ENCODE data around the gene RABEP1.
"Not testable (repeated sequence)": the region's sequence is repeated elsewhere in the genome, so short reads cannot be mapped to it uniquely, and the experiment has no call there.

Gene RABEP1, protein sequence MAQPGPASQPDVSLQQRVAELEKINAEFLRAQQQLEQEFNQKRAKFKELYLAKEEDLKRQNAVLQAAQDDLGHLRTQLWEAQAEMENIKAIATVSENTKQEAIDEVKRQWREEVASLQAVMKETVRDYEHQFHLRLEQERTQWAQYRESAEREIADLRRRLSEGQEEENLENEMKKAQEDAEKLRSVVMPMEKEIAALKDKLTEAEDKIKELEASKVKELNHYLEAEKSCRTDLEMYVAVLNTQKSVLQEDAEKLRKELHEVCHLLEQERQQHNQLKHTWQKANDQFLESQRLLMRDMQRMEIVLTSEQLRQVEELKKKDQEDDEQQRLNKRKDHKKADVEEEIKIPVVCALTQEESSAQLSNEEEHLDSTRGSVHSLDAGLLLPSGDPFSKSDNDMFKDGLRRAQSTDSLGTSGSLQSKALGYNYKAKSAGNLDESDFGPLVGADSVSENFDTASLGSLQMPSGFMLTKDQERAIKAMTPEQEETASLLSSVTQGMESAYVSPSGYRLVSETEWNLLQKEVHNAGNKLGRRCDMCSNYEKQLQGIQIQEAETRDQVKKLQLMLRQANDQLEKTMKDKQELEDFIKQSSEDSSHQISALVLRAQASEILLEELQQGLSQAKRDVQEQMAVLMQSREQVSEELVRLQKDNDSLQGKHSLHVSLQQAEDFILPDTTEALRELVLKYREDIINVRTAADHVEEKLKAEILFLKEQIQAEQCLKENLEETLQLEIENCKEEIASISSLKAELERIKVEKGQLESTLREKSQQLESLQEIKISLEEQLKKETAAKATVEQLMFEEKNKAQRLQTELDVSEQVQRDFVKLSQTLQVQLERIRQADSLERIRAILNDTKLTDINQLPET

DNA sequence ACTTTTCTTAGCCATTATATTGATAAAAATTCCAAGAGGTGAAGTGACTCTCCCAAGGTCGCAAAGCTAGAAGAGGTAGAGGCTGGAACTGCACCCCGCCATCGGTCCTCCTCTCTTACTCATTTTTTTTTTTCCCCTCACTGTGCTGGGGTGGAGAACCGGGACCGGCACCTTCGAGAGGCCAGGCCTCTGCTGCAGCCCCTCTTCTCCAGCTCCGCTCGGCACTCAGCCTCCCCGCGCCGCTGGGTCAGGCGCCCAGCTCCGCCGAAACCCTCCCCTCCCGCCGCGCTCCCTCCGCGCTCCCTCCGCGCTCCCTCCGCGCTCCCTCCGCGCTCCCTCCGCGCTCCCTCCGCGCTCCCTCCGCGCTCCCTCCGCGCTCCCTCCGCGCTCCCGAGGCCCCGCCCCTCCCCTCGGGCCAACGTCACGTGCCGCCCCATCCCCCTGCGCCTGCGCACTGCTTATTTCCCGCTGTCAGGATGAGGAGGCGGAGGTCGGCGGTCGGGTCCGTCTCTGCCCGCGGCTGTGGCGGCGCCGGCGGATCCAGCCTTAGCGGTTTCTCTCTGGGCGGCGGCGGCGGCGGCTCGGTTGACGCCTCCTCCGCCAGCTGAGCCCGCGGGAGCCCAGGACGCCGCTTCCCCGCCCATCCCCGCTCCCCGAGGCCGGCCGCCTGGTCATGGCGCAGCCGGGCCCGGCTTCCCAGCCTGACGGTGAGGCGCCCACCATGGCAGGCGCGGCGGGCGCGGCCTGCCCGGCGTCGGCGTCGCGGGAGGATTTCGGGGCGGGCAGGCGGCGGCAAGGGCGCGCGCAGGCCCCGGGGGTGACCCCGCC, at the start of gene RABEP1:
Gene RABEP1, plus strand, starts transcription at position 471 of the 828 bp plus-strand sequence. Its CDS starts 203 bp downstream, at position 674.
- DNase-seq (ENCODE audit: low spot score) = peak; percentile 81

DNA sequence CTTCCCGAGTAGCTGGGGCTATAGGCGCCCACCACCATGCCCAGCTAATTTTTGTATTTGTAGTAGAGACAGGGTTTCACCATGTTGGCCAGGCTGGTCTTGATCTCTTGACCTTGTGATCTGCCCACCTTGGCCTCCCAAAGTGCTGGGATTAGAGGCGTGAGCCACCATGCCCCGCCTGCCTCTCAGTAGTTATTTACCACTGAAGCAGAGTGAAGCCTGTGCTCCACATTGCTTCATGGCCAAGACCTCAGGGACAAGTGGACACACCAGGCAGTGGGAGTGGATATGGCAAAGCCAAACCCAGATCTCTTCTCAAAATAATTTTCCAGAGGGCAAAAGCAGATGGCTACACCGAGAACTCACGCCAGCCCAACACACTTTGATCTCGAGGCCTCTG, 48.6 kb upstream of the RABEP1 start:
- DNase-seq (ENCODE audit: low spot score) = not testable (repeated sequence)

DNA sequence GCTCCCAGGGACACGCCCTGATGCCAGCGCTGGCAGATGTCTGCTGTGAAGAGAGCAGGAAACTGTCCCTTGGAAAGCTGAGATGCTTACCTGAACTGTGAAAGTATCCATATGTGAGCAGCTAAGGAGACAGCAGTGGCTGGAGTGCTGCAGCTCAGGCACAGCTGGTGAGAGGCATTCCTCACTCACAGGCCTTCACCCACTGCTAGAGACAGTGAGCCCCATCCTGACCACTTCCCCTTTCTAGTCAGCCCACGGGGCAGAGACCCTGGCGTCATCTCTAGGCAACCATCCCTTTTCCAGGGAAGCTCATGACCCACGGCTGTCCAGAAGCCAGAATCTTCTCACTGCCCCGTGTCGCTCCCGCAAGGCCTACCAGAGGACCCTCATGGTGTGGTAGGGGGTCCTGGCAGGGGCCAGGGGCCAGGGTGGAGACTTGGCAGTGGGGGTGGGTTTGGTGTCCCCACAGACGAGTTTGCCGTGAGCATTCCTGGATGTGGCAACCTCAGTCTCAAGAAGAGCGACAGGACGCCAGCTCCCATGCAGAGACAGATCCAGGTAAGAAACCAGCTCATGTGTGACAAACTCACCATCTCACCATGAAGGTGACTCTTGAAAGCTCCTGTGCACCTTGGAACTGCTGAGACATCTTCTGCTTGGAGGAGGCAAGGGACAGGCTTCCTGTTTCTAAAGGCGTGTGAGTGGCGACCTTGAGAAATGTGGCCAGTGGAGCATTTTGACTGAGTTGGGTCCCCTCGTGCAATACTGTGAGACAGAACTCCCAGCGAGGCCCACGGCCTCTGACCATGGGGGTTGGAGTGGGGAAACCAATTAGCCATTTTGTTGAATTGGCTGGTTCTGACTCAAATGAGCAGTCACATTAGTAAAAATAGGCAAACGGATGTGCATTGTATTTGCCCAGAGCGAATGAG, 47.2 kb upstream of the RABEP1 start, which contains the start of gene SCIMP:
Gene SCIMP, minus strand, starts transcription at position 216 of the 932 bp plus-strand sequence. Its CDS starts 105 bp downstream, at position 111.
- no peak for DNase-seq (ENCODE audit: low spot score)

DNA sequence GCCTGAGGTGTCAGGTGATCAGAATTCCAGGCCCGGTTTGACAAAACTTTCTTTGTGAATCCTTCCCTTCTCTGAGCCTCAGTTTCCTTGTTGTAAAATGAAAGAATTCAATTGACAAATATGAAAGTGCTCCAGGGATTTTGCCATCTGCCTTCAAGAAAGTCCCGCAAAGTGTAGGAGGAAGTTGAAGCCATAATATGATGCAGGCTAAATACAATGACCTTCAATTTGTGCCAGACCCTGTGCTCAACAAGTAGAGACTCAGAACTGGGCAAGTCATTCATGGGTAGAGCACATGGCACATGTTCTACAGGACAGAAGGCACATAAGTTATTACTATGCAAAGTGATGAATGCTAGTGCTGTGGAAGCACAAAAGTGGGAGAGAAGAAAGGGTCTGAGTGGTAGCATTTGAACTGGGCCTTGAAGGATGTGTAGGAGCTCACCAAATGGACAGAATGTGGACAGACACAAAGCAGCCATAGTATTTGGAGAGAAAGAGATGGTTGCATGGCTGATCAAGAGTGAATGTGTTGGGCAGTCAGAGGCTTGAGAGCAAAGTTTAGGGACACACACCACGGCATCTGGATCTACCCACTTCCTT, 45.0 kb upstream of the RABEP1 start:
- DNase-seq (ENCODE audit: low spot score) = no peak

DNA sequence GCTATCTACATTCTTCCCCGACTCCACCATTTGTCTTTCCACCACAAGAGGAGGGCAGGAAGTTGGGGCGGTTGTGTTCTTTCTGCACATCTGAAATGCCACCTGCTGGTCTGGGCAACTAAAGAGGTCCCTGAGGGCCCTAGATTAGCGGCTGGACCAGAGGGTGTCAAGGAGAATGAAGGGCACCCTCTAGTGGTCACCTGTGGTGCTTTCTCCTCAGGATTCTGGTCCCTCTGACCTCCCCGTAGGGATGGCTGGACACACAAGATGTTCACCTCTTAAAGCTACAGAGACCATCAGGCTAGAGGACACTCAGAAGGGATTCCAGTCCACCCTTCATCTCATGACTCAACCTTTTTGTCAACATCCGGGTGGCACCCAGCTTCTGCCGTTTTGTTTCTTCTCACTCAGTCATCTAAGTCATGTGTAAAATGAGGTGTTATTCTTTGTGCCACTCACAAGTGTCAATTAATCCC, 44.5 kb upstream of the RABEP1 start:
- DNase-seq (ENCODE audit: low spot score) = no peak

DNA sequence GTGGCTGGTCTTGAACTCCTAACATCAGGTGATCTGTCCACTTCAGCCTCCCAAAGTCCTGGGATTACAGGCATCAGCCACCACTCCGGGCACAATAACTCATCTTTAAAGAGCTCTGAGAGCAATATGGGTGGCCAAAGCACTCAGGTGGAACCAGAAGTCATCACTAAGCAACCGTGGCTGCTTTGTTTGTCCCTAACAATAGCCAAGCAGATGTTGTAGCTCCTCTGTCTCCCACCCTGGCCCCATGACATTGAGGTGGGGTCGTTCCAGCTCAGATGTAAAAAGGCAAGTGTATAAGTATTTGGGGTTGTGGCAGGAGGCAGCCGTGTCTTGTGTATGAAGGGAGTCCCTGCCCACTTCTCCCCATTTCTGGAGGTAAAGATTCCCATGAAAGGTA, 43.8 kb upstream of the RABEP1 start:
- DNase-seq (ENCODE audit: low spot score) = no peak

DNA sequence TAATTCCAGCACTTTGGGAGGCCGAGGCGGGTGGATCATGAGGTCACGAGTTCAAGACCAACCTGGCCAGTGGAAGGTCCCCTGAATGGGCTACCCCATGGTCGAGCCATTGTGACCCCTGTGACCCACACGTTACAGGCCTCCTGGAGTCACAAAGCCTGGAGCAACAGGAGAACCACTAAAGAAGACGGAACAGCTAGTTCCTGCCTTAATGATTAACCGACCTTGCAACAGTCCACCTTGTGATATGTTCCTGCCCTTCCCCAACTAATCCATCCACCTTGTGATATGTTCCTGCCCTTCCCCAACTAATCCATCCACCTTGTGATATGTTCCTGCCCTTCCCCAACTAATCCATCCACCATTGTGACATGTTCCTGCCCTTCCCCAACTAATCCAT, 42.3 kb upstream of the RABEP1 start:
- not testable (repeated sequence) for DNase-seq (ENCODE audit: low spot score)

DNA sequence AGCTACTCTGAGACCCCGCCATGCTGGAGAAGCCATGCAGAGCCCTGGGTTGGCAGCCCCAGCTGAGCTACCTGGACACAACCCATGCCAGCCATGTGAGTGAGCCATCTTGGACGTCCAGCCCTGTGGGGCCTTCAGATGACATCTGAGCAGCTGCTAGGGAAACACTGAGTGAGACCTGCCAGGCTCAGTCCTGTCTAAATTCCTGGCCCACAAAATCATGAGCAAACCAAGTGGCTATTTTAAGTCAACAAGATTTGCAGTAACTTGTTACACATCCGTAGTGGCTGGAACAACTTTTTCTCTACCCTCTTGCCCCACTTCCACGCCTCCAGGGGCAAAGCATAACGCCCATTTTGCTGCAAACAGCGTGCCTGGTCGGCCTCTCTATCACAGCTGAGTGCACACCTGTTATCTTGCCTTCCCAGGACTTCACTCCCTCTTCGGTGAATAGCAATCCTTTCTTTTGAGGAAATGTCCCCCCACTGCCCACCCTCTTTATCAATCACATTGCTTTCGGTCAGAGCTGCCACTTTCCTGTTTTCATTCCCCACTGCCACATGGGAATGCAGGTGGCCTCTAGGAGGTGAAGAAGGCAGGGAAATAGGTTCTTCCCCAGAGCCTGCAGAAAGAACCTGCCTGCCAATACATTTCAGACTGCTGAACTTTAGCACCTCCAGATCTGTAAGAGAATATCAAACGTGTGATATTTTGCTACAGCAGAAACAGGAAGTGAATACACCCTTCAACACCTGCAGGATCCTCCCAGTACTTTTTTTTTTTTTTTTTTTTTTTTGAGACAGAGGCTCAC, 40.0 kb upstream of the RABEP1 start:
- DNase-seq (ENCODE audit: low spot score) = no peak

DNA sequence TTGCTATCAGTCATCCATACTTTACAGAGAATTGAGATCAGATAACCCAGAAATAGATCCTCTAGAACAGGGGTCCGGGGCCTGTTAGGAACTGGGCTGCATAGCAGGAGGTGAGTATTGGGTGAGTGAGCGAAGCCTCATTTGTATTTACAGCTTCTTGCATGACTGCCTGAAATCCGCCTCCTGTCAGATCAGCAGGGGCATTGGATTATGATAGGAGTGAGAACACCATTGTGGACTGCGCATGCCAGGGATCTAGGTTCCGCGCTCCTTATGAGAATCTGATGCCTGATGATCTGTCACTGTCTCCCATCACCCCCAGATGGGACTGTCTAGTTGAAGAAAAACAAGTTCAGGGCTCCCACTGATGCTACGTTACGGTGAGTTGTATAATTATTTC, 34.5 kb upstream of the RABEP1 start:
- DNase-seq (ENCODE audit: low spot score) = no peak

DNA sequence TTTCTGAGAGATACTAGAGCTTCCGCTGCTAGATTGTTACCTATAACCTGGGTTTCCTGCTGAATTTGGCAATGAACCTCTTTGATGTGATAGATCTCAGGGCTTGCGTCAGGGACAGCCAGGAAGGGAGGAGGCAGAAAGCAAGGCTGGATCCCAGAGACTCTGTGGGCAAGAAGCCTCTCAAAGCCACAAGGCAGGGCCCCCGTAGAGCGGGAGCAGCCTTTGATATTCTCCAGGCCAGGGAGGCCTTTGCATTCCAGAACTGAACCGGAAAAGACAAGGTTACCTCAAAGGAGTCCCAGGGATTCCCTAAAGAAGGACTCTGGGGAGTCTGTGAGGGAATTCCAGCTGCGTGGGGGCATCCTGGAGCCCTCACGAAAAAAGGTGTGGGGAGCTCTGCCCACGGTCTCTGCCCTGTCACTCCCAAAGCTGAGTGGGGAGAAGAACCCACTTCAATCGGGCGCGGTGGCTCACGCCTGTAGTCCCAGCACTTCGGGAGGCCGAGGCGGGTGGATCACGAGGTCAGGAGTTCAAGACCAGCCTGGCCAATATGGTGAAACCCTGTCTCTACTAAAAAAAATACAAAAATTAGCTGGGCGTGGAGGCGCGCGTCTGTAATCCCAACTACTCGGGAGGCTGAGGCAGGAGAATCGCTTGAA, 33.1 kb upstream of the RABEP1 start:
- no peak for DNase-seq (ENCODE audit: low spot score)

DNA sequence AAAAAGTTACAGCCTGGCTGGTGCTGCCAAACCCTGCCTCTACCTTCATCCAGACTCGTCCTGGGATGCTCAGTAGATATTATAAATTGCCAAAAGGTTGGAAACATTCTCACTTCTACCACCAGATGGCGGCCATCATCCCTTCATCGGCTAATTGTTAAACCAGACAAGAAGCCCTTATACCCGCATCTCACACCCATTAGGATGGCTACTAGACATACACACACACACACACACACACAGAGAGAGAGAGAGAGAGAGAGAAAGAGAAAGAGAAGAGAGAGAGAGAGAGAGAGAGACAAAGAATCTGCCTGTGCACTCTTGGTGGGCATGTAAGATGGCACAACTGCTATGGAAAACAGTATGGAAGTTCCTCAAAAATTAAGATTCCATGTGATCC, 32.5 kb upstream of the RABEP1 start:
- DNase-seq (ENCODE audit: low spot score) = peak; percentile 76

DNA sequence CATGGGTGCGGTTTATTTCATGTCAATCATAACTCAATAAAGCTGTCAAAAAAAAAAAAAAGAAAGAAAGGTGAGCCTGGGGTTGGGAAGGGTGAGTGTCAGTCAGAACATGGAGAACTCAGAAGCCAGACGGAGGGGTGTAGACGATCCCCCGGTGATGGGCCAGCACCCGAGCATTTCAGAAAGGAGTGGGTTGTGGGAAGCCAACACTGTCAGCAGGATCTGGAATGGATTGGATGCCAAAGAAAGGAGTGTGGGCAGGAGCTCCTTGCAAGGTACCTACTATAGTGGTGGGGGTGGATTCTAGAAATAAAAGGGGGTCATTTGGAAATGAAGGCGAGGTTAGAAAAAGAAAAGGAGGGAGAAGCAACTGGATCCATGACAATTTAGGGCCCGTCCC, 27.7 kb upstream of the RABEP1 start:
- DNase-seq (ENCODE audit: low spot score) = no peak

DNA sequence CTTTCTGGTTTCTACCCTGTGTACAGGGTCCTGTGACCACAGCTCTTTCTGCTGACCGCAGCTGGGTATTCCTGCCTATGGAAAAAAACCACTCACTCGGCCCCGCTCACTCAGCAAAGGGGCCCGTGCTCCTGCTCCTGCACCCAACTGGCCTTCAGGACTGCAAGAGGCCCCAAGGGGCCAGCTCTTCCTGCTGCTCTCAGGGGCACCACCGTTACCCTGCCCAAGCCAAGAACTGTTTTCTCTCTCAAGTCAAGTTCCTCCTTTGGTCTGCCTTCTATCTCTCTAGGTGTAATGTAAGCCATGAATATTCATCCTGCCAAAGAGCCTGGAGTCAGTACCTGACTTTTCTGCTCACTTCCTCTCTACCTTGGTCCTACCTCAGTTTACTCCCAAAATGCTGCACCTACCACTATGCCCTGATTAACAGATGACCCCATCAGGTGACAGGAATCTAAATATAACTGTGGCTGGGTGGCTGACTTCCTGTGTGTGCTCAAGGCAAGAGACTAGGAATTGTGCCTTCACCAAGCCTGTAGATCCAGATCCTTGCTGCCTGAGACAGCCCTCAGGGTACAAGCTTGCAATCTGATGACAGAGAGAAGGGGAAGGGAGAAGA, 27.1 kb upstream of the RABEP1 start:
- DNase-seq (ENCODE audit: low spot score) = peak; percentile 31

DNA sequence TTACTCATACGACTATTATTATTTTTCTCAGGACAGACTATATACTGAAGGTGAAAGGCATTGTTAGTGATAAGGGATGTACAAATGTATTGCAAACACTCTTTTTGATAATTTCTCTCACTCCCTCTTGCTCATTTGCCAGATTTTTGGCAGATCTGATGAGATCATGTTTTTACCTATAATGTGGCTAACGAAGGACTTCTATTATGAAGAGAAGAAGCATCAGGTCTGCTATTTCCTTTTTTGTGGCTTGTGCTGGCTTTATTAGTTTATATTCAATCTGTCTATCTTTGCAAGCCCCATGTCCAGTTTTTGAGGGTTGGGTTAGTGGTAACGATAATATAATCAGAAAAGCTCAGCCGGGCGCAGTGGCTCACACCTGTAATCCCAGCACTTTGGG, 25.0 kb upstream of the RABEP1 start:
- no peak for DNase-seq (ENCODE audit: low spot score)

DNA sequence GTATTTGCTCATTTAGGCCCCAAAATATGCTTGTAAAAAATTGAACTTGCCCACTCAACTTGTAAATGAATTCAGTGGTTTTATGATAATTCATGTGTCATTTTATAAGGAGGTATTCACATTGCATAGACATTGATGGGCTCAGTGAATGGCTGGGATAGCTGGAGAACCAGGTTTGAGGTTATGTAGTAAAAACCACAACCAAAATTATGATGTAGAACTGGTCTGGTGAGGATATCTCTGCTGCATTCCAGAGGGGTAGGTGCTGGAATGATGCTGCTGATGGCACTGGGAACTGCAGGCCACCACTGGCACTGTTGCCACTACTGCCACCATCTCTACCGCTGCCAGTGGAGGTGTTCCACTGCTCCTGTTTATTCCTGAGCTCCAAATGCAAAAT, 21.5 kb upstream of the RABEP1 start:
- DNase-seq (ENCODE audit: low spot score) = no peak

DNA sequence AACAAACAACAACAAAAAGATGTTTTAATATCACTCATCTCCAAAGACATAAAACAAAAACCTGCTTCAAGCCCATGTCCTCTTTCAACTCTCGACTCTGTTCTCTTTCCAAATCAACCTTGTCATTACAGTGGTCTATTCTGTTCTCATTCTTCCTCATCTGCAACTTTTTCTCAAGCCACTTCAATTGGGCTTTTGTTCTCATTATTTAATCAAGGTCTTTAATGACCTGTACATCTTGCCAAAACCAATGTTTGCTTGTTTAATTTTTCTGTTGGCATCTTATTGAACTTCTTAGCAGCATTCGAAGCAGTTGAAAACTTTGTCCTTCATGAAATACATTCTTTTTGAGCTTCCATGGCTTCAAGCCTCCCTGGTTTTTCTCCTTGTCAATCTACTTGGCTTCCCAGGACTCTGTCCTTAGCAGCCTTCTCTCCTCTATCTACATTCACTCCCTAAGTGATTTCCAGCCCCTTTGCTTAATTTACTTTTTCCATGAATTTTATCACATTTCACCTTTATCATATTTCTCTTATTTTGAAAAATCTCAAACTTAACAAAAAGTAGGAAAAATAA, 19.6 kb upstream of the RABEP1 start:
- DNase-seq (ENCODE audit: low spot score) = no peak

DNA sequence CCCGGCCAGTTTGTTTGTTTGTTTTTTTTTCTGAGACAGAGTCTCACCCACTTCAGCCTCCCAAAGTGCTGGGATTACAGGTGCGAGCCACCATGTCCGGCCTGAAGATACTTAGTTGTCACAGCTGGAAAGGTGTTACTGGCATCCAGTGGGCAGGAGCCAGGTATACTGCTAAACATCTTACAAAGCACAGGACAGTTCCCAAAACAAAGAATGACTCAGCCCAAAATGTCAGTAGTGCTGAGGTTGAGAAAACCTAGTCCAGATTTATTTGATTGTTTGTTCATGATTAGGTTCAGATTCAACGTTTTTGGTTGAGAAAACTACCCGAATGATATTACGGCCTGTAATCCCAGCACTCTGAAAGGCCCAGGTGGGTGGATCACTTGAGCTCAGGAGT, 18.6 kb upstream of the RABEP1 start:
- DNase-seq (ENCODE audit: low spot score) = no peak

DNA sequence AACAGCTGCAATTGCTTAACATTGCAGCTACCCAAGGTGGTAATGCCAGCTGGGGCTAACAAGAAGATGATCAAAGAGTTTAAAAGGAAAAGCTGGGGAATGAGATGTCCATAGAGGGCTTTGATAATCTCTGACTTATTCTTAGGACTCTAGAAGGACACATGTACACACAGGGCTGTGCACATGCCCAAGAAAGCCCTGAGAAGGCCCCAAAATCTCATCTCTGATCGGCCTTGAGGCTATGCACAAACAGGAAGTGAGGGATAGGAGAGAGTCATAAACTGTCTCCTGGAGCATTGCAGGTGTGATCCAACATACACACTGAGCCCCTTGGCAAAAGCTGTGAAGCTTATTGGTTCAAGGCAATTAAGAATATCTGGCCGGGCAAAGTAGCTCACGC, 17.2 kb upstream of the RABEP1 start:
- no peak for DNase-seq (ENCODE audit: low spot score)
